NCI-H82 treated with DMSO at 0.1 percent for 48 hours (cell line): ENCODE data around the gene GLS2.

ENCODE experiments used
- DNase-seq: peaks from one replicate; lab custom pipeline; 2025; ENCODE audit not compliant: unreplicated experiment; lab: John Stamatoyannopoulos, UW

The GLS2 gene

GRCh38 chr12:56493409-56494105 lies 5.6 kb upstream of the GLS2 start:
- DNase-seq: peak; percentile 35

GRCh38 chr12:56490360-56490759 lies 2.4 kb upstream of the GLS2 start:
- no peak for DNase-seq

DNA sequence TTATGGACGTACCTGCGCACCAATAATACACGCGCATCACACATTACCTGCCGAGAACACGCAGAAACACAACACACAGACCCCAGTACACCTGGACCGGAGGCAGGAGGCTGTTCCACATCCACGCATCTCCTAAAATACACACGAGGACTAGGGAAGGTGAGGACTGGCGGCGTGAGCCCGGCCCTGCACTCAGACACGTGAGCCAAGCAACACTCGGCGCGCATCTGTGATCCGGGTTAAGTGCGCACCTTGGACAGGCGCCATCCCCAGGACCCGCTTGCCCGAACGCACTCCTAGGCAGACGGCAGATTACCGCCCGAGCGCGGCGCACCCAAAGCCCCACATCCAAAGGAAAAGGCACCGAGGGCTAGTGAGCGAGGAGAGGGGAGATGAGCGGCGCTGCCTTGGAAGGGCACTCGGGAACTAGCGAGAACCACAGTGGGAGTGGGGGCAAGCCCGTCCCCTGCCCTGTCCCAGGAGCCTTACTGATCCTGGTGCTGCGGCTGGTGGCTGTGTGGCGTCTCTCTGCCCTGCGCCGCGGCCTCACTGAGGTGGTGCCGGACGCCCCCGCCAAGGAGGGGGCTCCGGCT lies 417 bp downstream of the GLS2 start:
- DNase-seq: no peak

DNA sequence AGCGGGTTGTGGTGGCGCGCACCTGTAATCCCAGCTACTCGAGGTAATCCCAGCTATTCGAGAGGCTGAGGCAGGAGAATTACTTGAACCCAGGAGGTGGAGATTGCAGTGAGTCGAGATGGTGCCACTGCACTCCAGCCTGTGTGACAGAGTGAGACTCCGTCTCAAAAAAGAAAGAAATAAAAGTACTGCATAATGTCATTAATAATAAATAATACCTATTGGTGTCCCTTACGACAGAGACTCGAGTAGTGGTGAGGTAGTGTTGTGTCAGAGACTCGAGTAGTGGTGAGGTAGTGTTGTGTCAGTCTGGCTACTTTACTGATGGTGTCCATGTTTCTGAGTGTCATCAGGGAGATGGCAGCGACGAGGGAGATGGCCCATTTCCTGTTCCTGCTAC lies 1.3 kb downstream of the GLS2 start:
- no peak for DNase-seq

DNA sequence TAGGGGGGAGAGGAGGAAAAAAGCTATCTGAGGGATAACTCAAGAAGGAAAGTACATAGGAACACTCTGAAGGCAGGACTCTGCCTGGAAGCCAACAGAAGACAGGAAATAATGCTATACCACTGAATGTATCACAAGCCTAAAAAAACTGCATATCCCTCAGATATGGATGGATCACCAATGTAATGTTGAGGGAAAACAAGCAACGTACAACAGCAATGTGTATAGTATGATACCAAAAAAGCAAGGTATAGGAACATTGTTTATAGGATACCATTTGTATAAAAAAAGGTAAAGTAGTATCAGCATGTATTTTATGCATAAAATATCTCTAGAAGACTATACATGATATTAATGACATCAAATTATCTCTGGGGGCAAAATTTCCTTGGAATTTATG lies 3.4 kb downstream of the GLS2 start:
- no peak for DNase-seq

GRCh38 chr12:56479625-56480024 lies 8.3 kb downstream of the GLS2 start:
- no peak for DNase-seq

DNA sequence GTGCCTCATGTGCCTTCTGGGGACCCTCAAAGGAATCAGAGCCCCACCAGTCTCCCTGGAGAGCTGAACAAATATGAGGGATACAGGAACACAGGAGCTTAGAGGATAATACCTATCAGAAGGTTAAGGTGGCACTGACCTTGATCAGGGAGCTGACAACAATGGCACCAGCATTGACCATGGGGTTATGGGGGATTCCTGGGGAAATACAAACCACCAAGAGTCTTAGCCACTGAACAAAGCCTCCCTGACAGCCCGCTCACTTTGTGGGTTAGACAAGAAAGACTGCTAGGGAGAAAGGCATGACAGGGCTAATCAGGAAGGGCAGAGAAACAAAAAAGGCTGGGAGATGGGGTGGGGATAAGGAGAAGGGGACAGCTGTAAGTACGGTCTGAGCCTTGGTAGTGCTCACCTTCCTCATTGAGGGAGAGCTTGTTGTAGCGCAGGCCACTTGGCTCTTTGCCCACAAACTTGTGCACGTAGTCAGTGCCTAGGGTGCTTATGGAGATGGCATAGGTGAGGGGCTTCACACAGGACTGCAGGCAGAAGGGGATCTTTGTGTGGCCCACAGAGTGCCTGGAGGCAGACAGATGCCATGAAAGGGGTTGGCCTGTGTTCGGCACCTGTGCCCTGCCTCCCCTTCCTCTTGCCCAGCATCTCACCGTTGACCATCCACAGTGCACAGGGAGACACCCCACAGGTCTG lies 10.3 kb downstream of the GLS2 start:
- DNase-seq: no peak

DNA sequence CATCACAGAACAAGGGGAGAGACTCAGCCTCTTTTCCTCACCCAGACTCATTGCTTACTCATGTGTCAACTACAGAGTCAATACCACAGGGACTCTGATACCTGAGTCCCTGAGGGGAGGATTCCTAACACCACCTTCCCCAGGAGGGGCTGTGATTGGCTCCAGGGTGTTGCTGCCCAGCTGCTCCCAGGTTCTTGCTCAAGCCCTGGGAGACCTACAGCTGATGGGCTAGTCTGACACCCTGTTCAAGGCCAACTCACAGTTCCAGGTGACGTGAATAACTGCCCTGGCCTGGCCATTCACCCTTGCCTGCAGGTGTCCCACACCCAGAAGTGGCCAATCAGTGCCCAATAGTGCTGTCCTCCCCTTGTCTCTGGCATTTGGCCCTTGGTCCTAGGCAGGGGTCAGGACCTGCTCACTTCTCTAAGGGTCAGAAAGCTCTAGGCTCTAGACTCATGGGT lies 11.0 kb downstream of the GLS2 start:
- DNase-seq: no peak

GRCh38 chr12:56476143-56476542 lies 11.8 kb downstream of the GLS2 start:
- no peak for DNase-seq

DNA sequence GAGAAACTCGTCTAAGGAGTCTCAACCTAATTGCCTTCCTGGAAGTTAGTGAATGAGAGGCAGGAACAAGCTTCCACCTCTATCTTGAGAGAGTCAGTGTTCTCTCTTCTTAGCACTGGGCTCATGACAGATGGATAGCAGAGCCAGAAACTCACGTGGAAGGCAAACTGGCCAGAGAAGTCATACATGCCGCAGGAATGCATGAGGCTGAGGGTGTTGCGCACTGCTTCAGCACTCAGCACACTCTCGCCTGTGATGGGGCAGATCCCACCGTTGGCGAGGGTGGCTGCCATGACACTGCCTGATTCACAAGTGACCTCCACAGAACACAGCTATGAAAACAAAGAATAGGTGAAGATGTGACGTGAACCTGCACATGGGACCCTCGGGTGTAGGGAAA lies 13.6 kb downstream of the GLS2 start:
- DNase-seq: no peak

- no peak for DNase-seq
Measured at GRCh38 chr12:56469007-56469930, 18.7 kb downstream of the GLS2 start.

DNA sequence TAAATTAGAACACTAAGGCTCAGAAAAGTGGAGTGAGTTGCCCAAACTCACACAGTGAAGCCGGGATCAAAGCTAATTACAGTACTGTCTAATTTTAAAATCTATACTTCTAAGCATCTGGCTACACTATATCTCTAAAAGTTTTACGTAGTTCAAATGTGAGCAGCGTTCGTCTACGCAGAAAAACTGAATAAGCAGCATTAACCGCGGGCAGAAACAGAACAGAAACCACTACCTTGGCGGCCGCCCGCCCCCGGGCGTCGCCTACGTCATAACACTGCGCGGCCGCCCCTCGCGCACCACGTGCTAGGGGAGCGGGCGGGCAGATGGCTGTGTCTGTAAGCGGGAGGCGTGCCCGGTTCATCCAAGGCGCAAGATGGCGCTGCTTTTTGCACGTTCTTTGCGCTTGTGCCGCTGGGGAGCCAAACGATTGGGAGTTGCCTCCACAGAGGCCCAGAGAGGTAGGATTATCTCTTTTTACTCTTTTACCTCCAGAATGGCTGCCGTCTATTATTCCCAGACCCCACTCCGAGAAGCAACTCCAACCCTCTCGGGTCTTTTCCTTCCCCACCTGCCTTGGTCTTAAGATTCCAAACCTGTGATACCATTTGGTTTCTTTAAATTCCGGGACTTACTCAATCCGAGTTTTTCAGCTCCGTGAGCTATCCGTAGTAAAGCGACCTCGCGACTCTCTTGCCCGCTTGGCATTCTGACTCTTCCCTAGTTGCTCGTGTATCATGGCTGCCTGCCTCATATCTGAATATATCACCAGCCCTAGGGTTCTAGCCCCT lies 19.6 kb downstream of the GLS2 start, which contains the start of gene SPRYD4:
Gene SPRYD4 (plus strand): TSS at position 363 of the 791 bp plus-strand sequence. CDS start 14 bp downstream, at position 377.
- peak; percentile 87 for DNase-seq

- no peak for DNase-seq
Measured at GRCh38 chr12:56462565-56462964, 25.4 kb downstream of the GLS2 start.

- no peak for DNase-seq
Measured at GRCh38 chr12:56461235-56462159, 26.5 kb downstream of the GLS2 start.

DNA sequence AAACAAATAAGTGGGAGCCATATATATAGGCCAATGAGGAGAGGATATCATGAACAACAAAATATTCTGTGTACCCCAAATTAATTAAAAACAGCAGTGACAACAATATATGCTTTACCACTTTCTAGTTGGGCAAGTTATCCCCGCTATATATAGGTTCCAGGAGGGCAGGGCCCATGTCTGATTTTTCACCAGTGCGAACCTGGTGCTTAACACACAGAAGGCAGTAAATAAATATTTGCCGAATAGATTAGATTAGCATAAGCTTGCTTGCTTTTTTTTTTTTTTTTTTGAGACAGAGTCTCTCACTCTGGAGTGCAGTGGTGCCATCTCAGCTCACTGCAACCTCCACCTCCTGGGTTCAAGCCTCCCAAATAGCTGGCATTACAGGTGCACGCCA lies 30.1 kb downstream of the GLS2 start:
- no peak for DNase-seq

DNA sequence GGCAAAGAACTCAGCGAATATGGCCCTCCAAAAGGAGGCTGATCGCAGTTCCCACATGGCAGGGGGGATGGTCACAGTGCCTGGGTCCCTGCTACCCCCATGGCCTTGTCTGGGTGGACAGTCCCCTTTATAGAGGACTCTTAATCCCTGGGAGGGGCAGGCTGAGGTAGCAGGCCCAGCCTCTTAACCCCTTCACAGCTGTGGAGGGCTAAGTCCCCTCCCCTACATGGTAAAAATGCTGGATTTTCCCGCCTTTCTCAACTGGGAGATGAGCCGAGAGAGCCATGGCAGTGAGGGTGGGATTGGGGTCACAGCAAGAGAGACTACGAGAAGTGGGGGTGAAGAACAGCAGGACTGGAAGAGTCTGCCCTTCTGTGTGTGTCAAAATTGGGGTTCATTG lies 33.4 kb downstream of the GLS2 start, which contains the start of gene MIP:
Gene MIP (minus strand): TSS at position 101 of the 400 bp plus-strand sequence. CDS start 44 bp downstream, at position 57.
- DNase-seq: no peak

- DNase-seq: no peak
Measured at GRCh38 chr12:56451147-56451546, 36.8 kb downstream of the GLS2 start.

- peak; percentile 88 for DNase-seq
Measured at GRCh38 chr12:56450241-56450640, 37.7 kb downstream of the GLS2 start.

- DNase-seq: peak; percentile 58
Measured at GRCh38 chr12:56449622-56449984, 38.4 kb downstream of the GLS2 start.
